Measurements from ENCODE around the gene ATF4. TPM values are rescaled to one million over a fixed set of nuclear protein-coding genes. Genes with fewer than 3 reads are reported as not detected.
A peak's percentile ranks its signal among the peaks of the same experiment; 100 is the strongest.

ATF4 gene
- total and polyA plus RNA-seq, 2 of the 13 experiments (the other 11 are each of a cell fraction or from before 2014, with no cell fraction given): 486 to 1,297 TPM

DNA sequence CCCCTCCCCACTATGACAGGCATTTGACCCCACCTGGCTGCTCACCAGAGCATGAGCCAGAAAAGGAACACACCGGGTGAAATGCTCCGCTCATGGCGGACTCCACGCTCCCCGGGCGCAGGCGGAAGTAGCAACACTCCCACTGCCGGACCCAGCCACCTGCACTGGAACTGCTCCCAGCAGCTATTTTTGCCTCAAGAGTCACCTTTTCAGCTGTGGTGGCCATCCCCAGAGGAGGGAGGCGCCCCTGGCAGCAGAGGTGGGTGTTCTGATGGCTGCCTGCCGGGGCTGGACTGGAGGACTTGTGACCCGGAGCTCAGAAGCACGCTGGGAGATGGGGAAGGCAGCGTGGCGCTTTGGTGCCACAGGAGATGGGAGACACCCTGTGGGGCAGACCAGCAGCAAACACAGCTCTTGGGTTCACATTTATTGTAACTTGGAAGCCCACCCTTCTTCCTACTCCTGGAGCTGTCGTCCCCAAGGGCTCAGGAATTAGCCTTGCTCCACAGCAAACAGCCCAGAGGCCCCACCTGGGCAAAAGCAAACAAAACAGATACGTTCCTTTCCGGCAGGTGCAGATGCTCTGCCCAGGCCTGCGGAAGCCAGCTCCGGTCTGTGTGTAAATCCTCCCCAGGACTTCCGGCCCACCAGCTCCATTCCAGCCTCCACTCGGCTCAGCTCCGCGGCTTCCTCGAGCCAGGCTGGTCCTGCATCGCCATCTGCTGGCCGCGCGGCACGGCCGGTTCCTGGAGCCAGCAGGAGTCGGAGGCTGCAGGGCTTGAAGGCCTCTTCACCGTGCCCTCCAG lies 8.5 kb downstream of the ATF4 start (continued):
- TF ChIP-seq, protein P1, sequence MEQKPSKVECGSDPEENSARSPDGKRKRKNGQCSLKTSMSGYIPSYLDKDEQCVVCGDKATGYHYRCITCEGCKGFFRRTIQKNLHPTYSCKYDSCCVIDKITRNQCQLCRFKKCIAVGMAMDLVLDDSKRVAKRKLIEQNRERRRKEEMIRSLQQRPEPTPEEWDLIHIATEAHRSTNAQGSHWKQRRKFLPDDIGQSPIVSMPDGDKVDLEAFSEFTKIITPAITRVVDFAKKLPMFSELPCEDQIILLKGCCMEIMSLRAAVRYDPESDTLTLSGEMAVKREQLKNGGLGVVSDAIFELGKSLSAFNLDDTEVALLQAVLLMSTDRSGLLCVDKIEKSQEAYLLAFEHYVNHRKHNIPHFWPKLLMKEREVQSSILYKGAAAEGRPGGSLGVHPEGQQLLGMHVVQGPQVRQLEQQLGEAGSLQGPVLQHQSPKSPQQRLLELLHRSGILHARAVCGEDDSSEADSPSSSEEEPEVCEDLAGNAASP (CRISPR knock-in tag; IDR thresholded peaks at IDR 0.05; ENCODE audit: borderline replicate concordance): peak; percentile 70
- TF ChIP-seq GZF1 (CRISPR knock-in tag; IDR thresholded peaks at IDR 0.05) (no peak), ATF1 (CRISPR knock-in tag; IDR thresholded peaks at IDR 0.05) (no peak), NFE2L2 (IDR thresholded peaks at IDR 0.05; ENCODE audit: low read length) (no peak), SMAD3 (CRISPR knock-in tag; IDR thresholded peaks at IDR 0.05) (peak; percentile 92), HCFC1 (IDR thresholded peaks at IDR 0.05; ENCODE audit: low read depth, low read length) (peak; percentile 40; the same call in 1 of the 2 replicates), PAWR (CRISPR knock-in tag; IDR thresholded peaks at IDR 0.05; ENCODE audit: borderline replicate concordance) (no peak), DPF2 (CRISPR knock-in tag; IDR thresholded peaks at IDR 0.05; ENCODE audit: borderline replicate concordance, low read depth) (no peak), SETDB1 (CRISPR knock-in tag; IDR thresholded peaks at IDR 0.05; ENCODE audit: borderline replicate concordance) (no peak), ZNF251 (CRISPR knock-in tag; IDR thresholded peaks at IDR 0.05) (no peak), HNRNPUL1 (IDR thresholded peaks at IDR 0.05; ENCODE audit: low read depth, low read length) (no peak), ZNF781 (CRISPR knock-in tag; IDR thresholded peaks at IDR 0.05; ENCODE audit: borderline replicate concordance, not compliant biosample characterization) (no peak), ZNF446 (CRISPR knock-in tag; IDR thresholded peaks at IDR 0.05) (0 out of 2 replicates have a peak, but pooled peaks have one; percentile 4), ZNF678 (CRISPR knock-in tag; IDR thresholded peaks at IDR 0.05) (no peak), ZNF619 (CRISPR knock-in tag; IDR thresholded peaks at IDR 0.05) (no peak), HOXD1 (CRISPR knock-in tag; IDR thresholded peaks at IDR 0.05) (no peak), ZNF292 (CRISPR knock-in tag; IDR thresholded peaks at IDR 0.05; ENCODE audit: borderline replicate concordance, low read depth) (no peak), FOXA1 (IDR thresholded peaks at IDR 0.05) (no peak), FOXA1 (CRISPR knock-in tag; IDR thresholded peaks at IDR 0.05) (peak; percentile 68; the same call in 1 of the 2 replicates), RARG (CRISPR knock-in tag; IDR thresholded peaks at IDR 0.05; ENCODE audit: low read depth) (no peak), ZC3H4 (CRISPR knock-in tag; IDR thresholded peaks at IDR 0.05; ENCODE audit: borderline replicate concordance) (no peak), MIER2 (CRISPR knock-in tag; IDR thresholded peaks at IDR 0.05) (peak; percentile 83; the same call in 1 of the 2 replicates)
- TF ChIP-seq, protein P2, sequence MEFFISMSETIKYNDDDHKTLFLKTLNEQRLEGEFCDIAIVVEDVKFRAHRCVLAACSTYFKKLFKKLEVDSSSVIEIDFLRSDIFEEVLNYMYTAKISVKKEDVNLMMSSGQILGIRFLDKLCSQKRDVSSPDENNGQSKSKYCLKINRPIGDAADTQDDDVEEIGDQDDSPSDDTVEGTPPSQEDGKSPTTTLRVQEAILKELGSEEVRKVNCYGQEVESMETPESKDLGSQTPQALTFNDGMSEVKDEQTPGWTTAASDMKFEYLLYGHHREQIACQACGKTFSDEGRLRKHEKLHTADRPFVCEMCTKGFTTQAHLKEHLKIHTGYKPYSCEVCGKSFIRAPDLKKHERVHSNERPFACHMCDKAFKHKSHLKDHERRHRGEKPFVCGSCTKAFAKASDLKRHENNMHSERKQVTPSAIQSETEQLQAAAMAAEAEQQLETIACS (CRISPR knock-in tag; IDR thresholded peaks at IDR 0.05): peak; percentile 28; the same call in 1 of the 2 replicates
- TF ChIP-seq, protein P3, sequence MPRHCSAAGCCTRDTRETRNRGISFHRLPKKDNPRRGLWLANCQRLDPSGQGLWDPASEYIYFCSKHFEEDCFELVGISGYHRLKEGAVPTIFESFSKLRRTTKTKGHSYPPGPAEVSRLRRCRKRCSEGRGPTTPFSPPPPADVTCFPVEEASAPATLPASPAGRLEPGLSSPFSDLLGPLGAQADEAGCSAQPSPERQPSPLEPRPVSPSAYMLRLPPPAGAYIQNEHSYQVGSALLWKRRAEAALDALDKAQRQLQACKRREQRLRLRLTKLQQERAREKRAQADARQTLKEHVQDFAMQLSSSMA (CRISPR knock-in tag; IDR thresholded peaks at IDR 0.05): peak; percentile 67
- TF ChIP-seq, protein P4, sequence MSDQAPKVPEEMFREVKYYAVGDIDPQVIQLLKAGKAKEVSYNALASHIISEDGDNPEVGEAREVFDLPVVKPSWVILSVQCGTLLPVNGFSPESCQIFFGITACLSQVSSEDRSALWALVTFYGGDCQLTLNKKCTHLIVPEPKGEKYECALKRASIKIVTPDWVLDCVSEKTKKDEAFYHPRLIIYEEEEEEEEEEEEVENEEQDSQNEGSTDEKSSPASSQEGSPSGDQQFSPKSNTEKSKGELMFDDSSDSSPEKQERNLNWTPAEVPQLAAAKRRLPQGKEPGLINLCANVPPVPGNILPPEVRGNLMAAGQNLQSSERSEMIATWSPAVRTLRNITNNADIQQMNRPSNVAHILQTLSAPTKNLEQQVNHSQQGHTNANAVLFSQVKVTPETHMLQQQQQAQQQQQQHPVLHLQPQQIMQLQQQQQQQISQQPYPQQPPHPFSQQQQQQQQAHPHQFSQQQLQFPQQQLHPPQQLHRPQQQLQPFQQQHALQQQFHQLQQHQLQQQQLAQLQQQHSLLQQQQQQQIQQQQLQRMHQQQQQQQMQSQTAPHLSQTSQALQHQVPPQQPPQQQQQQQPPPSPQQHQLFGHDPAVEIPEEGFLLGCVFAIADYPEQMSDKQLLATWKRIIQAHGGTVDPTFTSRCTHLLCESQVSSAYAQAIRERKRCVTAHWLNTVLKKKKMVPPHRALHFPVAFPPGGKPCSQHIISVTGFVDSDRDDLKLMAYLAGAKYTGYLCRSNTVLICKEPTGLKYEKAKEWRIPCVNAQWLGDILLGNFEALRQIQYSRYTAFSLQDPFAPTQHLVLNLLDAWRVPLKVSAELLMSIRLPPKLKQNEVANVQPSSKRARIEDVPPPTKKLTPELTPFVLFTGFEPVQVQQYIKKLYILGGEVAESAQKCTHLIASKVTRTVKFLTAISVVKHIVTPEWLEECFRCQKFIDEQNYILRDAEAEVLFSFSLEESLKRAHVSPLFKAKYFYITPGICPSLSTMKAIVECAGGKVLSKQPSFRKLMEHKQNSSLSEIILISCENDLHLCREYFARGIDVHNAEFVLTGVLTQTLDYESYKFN (CRISPR knock-in tag; conservative IDR thresholded peaks at IDR 0.05): peak; percentile 42; the same call in 1 of the 2 replicates

Data from HepG2 (cell line).